Prostate gland (tissue), 2 donors: Measurements from ENCODE around the gene MED17. TPM values are rescaled to one million over a fixed set of nuclear protein-coding genes. Genes with fewer than 3 reads are reported as not detected.

Experiments used
- DNase-seq: peaks from one replicate; pipeline ENCODE4 v3.0.0-alpha.2; 2019; ENCODE audit warnings: low spot score
- H3K27ac ChIP-seq, 2 donors: fragments of 200-600 bp; sonication (generic); 2 replicates each; pipeline ENCODE4 v1.5.1; 2017 to 2019
- H3K27me3 ChIP-seq: fragments of 200-600 bp; sonication (generic); replicated peaks from 2 replicates; pipeline ENCODE4 v1.5.1; 2019; ENCODE audit not compliant: insufficient read depth
- H3K36me3 ChIP-seq, 2 donors: fragments of 200-600 bp; sonication (generic); 1 replicate in 1 of 2; 2 replicates in 1 of 2; pipeline versions ENCODE4 v1.5.1 to v1.8.1; 2017 to 2019
- H3K4me1 ChIP-seq: fragments of 200-600 bp; sonication (generic); replicated peaks from 2 replicates; pipeline ENCODE4 v1.5.1; 2019
- H3K4me3 ChIP-seq, 2 donors: fragments of 200-600 bp; sonication (generic); 2 replicates each; pipeline ENCODE4 v1.5.1; 2017 to 2019
- H3K9me3 ChIP-seq: fragments of 200-600 bp; sonication (generic); 2 replicates; pipeline ENCODE4 v1.5.1; 2017
- POLR2A ChIP-seq: fragments of 450-650 bp; IDR thresholded peaks from one replicate; pipeline ENCODE4 v1.6.1; 2016; ENCODE audit warnings: antibody characterized with exemption, mild to moderate bottlenecking
- POLR2AphosphoS5 ChIP-seq: sonication (generic); formaldehyde crosslinking; IDR thresholded peaks from one replicate; pipeline ENCODE4 v1.6.1; 2017; ENCODE audit warnings: antibody characterized with exemption
- WGBS: methylation state at CpG from one replicate; pipeline ENCODE4 v1.1.5; 2018; 5-methylcytosine and 5-hydroxymethylcytosine counted together
- intact Hi-C: fragments of 100-400 bp; cut with DNase I; formaldehyde crosslinking; loops from one replicate; pipeline ENCODE4 v1.14.2; 2022
- total RNA-seq, 2 donors: library from RNA; depleted of rRNA; stranded (reverse); fragments of >200 nt; gene quantifications; one replicate each; pipeline ENCODE4 v1.1.0, GENCODE V29; 2016
- TF ChIP-seq, protein P1 (sequence below), 4 experiments: fragments of 200-600 bp in 2 of 4; fragments of 450-650 bp in 2 of 4; sonication (generic) in 2 of 4; IDR thresholded peaks; 1 replicate in 3 of 4; 2 replicates in 1 of 4; pipeline ENCODE4 v1.5.1; 2016 to 2019; ENCODE audit warnings: antibody characterized with exemption in 4 of 4, mild to moderate bottlenecking in 2 of 4, moderate library complexity in 2 of 4

The MED17 gene
- total RNA-seq, 2 donors from 2014 or later = 22.4 to 31.4 TPM

DNA sequence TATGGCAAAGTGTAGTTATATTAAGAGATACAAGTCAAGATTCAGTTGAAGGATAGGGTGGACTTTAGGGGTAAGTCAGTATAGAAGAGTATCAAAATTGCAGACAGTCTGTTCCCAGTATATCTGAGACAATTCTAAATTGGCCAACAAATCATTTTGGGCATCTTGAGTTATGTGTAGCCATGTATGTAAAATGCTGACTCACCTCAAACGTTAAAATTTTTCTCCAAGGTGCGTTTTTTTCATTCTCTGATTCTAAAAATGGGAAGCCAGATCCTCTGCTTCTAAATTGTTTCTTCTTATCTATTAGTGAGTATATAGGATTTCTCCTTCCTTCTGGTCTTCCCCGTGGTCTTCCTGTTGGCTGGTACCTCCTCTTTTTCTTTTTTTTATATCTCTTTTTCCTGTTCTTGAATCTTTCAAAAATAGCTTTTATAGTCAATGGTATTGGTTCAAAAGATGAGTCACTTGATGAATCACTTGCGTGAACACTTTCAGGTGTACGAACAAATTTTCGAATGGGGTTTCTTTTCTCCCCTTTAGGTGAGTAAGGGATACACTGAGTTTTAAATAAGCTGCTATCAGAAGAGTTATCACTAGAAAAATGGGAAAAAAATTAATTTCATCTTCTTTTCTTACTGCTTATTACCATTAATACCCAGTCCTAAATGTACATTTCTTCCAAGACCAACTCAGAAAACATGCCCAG, 46.0 kb upstream of the MED17 start:
- Histone ChIP-seq H3K27ac (no peak overlapping the region), H3K9me3 (no peaks in the 10 kb centered on the region), H3K4me3 (no peak overlapping the region), H3K36me3 (no peaks in the 10 kb centered on the region), H3K4me1 (peaks cover 3% of the 10 kb centered on the region), H3K27me3 (no peaks in the 10 kb centered on the region)
- no peak for TF ChIP-seq POLR2A
- no peak for TF ChIP-seq POLR2AphosphoS5
- TF ChIP-seq, protein P1, sequence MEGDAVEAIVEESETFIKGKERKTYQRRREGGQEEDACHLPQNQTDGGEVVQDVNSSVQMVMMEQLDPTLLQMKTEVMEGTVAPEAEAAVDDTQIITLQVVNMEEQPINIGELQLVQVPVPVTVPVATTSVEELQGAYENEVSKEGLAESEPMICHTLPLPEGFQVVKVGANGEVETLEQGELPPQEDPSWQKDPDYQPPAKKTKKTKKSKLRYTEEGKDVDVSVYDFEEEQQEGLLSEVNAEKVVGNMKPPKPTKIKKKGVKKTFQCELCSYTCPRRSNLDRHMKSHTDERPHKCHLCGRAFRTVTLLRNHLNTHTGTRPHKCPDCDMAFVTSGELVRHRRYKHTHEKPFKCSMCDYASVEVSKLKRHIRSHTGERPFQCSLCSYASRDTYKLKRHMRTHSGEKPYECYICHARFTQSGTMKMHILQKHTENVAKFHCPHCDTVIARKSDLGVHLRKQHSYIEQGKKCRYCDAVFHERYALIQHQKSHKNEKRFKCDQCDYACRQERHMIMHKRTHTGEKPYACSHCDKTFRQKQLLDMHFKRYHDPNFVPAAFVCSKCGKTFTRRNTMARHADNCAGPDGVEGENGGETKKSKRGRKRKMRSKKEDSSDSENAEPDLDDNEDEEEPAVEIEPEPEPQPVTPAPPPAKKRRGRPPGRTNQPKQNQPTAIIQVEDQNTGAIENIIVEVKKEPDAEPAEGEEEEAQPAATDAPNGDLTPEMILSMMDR (IDR thresholded peaks at IDR 0.05) = no peak
- no peak for DNase-seq
- intact Hi-C loops = no loop called here
- 53% methylated on average over 6 of the region's 6 CpGs for WGBS

DNA sequence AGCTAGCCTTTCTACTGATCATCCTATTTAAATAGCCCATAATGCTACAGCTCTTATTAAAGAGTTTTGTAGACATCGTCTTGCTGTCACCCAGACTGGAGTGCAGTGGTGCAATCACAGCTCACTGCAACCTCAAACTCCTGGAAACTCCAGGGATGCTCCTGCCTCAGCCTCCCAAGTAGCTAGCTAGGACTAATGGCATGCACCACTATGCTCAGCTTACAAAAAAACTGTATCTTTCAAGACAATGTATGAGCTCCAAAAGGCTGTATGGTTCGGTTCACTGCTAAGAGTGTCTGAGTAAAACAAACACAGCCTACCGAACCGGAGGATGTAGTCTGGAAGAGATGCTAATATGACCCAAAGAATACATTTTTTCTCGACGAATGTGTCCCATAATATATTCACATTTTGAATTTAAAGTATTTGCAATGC, 45.4 kb upstream of the MED17 start:
- H3K4me1 ChIP-seq = peaks cover 3% of the 10 kb centered on the region
- no peaks in the 10 kb centered on the region for H3K27me3 ChIP-seq
- 53% methylated on average over 6 of the region's 6 CpGs for WGBS
- no peaks in the 10 kb centered on the region for H3K9me3 ChIP-seq
- H3K4me3 ChIP-seq = peak overlapping the region in 1 of 2 donors; percentile 63
- no peak overlapping the region for H3K27ac ChIP-seq
- no peak for DNase-seq
- H3K36me3 ChIP-seq = no peaks in the 10 kb centered on the region
- intact Hi-C loops = no loop called here
- TF ChIP-seq POLR2AphosphoS5 (no peak), POLR2A (no peak)
- TF ChIP-seq, protein P1 (IDR thresholded peaks at IDR 0.05) = no peak

DNA sequence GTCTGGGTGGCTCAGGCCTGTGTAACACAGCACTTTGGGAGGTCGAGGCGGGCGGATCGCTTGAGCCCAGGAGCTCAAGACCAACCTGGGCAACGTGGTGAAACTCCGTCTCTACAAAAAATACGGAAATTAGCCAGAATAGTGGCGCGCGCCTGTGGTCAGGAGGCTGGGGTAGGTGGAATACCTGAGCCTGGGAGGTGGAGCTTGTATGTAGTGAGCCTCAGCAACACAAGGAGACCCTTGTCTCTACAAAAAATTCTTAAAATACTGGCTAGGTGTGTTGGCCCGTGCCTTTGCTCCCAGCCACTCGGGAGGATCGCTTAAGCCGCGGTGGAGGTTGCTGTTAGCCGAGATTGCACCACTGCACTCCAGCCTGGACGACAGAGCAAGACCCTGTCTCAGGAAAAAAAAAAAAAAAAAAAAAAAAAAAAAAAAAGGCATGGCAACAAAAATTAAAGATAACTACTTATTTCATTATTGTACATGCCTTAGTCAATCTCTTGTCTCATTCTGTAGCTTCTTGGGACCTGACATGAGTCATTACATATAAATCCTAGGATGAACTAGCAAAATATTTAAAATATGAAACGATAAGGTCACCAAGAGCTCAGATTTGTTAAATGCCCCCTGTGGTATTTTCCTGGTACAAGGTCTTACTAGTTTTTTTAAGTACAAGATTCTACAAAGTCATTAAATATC, 43.9 kb upstream of the MED17 start:
- intact Hi-C loops = loop anchor here (5.0 kb wide), 1 partner anchor 42 kb away; the partner anchor contains the start of gene MED17
- H3K36me3 ChIP-seq = no peaks in the 10 kb centered on the region
- TF ChIP-seq, protein P1 (IDR thresholded peaks at IDR 0.05) = no peak
- TF ChIP-seq POLR2A (no peak), POLR2AphosphoS5 (no peak)

GRCh38 chr11:93740730-93741093, 43.4 kb upstream of the MED17 start:
- under 1% methylated on average over 20 of the region's 20 CpGs for WGBS
- Histone ChIP-seq H3K27ac (peak overlapping the region; percentile 92), H3K9me3 (no peaks in the 10 kb centered on the region), H3K4me3 (peak overlapping the region; percentile 63 to 73), H3K36me3 (no peaks in the 10 kb centered on the region), H3K27me3 (no peaks in the 10 kb centered on the region), H3K4me1 (peaks cover 4% of the 10 kb centered on the region)
- TF ChIP-seq POLR2AphosphoS5 = no peak
- TF ChIP-seq, protein P1 (IDR thresholded peaks at IDR 0.05) = no peak
- no peak for TF ChIP-seq POLR2A
- peak; percentile 35 for DNase-seq
- intact Hi-C loops = loop anchor here (5.0 kb wide), 1 partner anchor 42 kb away; the partner anchor contains the start of gene MED17

More for the DNA sequence above, 43.9 kb upstream of the MED17 start:
- WGBS = 8% methylated on average over 18 of the region's 18 CpGs
- DNase-seq = no peak
- Histone ChIP-seq H3K4me3 (peak overlapping the region; percentile 63 to 73), H3K27me3 (no peaks in the 10 kb centered on the region), H3K9me3 (no peaks in the 10 kb centered on the region), H3K4me1 (peaks cover 3% of the 10 kb centered on the region), H3K27ac (peak overlapping the region in 1 of 2 donors; percentile 92)
